GM21576 (cell line): ENCODE data around the gene USP9X.
"Not testable (repeated sequence)": the region's sequence is repeated elsewhere in the genome, so short reads cannot be mapped to it uniquely, and the experiment has no call there.

ENCODE experiments used
- ATAC-seq: cut with Tn5 transposase; IDR thresholded peaks from one replicate; pipeline ENCODE4 v1.9.1; 2021; ENCODE audit warnings: mild to moderate bottlenecking, moderate library complexity; ENCODE audit not compliant: unreplicated experiment

USP9X gene

DNA sequence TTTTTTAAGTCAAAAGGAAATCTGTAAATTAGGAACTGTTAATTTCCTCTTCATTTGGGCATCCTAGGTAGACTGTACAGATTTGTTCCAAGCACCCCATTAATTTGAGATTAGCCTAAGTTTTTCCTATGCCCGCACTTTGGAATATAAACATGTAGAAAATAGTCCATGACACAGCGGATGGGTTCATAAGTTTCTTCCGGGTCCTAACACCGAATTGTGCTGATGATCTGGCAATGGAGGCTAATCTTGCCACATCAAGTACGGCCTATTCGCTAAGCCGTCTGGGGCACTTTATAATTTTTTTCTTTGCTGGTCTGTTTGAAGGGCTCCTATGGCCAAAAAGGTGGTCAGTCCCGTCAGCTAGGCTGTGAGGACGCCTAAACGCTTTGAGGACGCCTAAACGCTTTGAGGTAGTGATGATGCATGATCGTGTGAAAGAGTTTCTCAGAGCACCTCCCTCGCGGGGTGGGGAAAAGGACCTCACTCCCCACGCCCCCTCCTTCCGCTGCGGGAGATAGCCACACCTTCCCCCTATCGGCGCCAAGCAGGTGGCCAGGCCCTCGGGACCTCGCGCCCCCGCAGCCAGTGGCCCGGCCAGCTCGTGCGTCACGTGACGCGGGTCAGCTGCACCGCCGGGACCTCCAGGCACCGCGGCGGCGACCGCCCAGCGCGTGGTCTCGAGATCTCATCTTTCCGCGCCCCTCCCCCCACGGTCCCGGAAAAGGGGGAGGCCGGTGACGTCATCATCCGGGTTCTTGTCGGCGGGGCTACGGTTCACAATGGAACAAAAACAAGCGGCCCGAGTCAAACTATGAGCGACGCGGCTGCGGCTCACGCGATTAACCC, 977 bp upstream of the USP9X start:
- ATAC-seq = peak; percentile 63

DNA sequence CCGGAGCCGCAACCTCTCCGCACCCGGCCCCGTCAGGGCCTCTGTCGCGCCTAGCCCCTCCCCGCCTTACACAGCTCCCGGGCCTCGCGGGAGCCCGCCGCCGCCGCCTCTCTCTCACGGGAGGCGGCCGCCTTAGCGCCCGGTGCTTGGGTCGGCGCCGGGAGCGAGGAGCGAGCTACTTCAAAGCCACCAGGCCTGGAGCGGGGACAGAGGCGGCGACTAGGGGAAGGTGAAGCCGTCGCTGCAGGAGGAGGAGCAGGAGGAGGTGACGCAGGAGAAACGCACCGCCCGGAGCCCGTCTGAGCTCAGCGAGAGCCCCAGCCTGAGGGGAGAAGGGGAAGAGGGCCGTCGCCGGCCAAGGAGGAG, 250 bp downstream of the USP9X start:
- peak; percentile 23 for ATAC-seq

DNA sequence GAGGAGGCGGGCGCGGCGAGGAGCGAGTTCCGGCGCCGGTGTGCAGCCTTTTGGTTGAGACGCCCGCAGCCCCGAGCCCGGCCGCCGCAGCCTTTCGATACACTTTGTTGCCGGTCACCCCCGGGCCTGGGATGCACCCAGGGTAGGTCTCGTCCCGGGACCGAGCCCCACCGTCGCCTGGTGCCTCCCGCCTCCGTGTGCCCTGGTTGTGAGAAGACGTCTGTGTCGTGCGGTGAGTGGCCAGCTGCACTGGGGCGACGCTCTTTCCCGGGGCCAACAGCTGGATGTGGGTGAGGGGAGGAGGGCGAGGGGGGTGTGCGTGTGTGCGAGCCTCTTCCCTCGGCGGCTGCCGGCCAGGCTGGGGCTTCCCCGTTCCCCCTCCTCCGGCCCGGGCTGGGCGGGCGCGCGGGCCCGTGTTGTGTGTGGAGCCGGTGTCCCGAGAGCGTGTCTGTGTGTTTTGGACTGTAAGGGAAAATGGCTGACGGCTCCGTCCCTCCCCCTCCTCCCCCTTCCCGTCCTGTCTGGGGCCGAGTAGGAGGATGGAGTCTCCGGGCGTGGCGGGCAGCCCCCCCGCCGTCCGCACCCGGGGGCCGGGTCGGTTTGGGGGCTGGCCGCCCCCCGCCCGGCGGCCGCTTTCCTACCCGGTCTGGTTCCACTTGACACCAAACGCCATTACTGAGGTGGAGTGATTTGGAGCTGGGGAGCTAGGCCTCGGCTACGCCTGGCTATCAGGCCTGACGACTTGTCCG, 807 bp downstream of the USP9X start:
- ATAC-seq = peak; percentile 5

DNA sequence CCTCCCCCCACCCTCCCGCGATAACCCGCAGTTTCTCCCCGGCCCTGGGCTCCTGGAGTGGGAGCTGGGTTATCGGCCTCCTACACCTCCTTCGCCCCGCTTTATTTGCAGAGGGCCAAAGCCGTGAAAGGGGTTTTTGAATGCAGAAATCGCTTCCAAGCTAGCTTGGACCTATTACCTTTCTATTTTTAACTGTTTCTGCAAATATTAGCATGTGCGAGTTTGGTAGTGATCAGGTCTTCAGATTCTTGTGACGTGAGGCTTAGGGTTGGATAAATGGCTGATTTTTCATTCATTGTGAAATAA, 1.3 kb downstream of the USP9X start:
- ATAC-seq = no peak

DNA sequence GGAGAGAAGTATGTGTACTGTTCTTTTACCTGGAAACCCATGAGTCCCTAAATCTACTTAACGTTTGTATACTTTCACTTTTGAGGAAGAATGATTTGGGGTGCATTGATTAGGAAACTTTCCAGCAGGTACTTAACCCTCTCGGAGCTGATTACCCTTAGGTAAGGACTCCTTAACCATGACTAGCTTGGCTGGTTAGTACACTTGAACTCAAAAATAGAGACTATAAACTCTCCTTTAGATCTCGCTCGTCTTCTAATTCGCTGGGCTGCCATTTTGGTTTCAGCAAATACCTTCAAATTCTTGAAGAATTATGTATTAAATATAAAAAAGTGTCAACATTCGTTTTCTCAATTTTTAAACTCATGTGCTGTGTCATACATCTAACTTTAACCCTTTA, 2.0 kb downstream of the USP9X start:
- ATAC-seq = no peak

DNA sequence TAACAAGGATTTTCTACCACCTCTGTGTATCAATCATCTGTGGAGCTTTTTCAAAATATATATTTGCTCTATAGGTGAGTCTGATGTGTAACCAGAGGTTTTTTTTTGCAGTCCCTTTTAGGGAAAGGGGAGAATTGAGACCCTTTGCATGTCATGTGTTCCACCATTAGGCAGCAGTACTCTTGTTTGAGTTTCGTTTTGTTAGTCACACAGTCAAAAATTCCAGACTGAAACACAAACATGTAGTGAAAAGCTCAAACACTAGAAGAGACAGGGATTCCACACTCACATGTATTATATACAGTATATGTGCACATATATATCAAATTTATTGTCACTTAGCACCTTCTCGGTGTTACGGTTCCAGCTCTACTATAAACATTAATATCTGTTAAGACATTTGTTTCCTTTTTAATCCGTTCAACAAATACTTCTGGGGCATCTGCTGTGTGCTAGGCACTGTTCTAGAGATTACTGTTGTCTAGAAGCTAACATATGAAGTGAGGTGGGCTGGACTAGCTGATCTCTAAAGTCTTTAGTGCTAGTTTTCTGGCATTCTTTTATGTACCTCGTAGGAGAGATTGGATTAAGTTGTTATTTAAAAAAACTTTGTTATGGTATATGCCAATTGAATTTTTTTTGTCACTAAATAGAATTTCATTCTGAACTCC, 5.5 kb downstream of the USP9X start:
- no peak for ATAC-seq

DNA sequence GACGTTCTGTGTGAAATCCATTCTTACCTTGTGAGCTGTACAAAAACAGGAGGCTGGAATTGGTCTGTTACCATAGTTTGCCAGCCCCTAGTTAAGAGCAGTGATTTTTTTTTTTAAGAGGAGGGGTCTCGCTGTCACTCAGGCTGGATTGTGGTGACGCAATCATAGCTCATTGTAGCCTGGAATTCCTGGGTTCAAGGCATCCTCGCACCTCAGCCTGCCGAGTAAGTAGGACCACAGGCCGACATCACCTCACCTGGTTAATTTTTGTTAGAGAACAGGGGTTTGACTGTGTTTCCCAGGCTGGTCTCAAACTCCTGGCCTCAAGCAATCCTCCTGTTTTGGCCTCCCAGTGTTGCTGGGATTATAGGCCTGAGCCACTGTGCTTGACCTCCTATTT, 7.5 kb downstream of the USP9X start:
- no peak for ATAC-seq

DNA sequence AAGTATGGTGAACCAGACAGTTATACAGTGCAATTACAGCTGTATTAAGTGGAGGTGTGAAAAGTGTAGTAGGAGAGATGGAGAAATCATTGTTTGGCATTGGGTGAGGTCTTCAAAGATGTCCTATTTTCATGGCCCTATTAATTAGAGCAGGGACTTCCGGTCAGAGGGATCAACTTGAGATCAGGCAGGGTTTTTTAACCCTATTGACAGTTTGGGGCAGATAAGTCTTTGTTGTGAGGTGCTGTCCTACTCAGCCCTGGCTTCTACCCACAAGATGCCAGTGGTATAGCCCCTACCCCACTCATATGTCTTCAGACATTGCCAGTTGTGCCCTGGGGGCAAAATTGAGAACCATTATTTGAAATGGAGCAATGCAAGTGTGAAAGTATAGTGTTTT, 9.9 kb downstream of the USP9X start:
- no peak for ATAC-seq

DNA sequence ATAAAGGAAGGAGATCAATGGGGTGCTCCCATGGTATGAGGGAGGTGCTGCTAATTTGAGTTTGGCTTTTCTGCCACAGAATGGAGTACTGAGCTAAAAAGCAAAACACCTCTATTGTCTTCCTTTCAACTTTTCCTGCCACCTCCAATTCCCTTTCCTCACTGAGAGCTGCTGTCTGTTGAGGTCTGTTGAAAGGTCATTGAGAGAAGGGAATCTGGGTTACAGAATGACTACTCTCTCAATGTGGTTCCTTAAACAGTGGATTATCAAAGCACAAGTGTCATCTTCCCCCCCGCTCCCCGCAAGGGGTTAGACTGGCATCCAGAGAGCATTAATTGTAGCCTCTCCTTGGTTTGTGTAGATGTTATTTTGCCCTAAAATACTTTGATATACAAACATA, 10.7 kb downstream of the USP9X start:
- no peak for ATAC-seq

DNA sequence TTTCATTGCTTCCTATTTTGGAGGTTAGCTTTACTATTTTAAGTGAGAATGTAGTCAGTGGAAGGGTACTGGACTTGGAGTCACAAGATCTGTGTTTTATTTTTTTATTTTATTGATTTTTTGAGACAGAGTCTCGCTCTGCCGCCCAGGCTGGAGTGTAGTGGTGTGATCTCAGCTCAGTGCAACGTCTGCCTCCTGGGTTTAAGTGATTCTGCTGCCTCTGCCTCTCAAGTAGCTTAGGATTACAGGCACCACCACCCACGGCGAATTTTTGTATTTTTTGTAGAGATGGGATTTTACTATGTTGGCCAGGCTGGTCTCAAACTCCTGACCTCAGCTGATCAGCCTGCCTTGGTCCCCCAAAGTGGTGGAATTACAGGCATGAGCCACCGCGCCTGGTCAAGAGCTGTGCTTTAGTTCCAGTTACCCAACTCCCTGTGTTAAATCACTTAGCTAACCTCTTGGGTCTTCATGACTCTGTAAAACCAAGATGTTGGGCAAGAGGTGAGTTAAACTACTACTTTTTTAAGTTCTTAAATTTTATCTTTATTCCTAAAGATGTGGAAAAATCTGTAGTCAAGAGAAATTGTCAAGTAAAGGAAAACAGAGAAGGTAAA, 11.2 kb downstream of the USP9X start:
- no peak for ATAC-seq

DNA sequence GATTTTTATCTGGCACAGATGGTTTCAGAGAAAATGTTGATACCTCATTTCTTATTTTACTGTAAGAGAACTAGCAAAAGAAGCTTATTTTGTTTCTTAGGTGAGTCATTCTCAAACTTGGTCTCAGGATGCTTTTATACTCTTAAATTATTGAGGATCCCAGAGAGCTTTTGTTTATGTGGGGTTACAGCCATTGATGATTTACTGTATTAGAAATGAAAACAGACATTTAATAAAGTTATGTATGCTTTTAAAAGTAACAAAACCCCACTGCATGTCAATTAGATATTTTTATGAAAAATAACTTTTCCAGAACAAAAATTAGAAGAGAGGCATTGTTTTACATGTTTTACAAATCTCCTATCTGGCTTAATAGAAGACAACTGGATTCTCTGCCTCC, 12.1 kb downstream of the USP9X start:
- no peak for ATAC-seq

DNA sequence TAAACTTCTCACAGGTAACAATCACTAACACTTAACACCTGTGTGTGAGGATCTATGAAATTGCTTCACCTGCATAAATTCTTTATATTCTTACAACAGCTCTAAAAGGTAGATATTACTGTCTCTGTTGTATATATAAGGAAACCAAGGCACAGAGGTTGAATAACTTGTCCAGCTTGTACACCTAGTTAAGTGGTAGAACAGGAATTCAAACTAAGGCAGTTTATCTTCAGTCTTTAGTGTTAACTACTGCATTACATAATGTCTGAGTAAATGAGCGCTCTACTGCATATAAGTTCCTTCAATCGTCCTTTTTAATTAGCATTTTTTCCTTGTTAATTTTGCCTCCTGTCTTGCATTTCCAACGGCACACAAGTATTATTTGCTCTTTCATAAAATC, 15.0 kb downstream of the USP9X start:
- no peak for ATAC-seq

DNA sequence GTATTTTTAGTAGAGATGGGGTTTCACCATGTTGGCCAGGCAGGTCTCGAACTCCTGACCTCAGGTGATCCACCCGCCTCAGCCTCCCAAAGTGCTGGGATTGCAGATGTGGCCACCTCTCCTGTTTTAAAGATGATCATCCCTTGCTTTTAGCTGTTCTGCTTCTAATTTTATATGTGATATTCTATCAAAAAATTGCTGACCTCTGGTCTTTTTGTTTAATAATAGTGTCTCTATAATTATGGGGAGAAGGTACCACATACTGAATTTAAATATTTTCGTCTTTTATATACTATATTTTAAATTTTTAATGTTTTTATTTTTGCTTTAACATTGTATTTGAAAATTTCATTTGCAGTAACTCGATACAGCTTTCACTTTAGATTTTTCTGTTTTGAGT, 15.6 kb downstream of the USP9X start:
- no peak for ATAC-seq

DNA sequence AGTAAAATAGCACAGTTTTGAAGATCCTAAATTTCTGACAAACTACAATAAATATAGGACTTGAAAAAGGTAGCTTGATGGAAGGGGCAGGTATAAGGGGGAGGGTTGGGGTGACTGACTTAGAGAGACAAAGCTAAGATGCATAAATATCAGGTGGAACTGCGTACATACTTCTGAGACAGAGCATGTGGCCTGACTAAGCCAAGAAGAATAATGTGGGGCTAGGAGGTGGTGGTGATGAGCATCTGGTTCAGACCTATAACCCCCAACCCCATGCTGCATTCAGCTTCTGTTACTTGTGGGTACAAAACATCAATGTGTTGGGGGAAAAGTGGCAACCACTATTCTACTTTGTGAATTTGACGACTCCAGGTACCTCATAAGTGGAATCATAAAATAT, 19.8 kb downstream of the USP9X start:
- no peak for ATAC-seq

DNA sequence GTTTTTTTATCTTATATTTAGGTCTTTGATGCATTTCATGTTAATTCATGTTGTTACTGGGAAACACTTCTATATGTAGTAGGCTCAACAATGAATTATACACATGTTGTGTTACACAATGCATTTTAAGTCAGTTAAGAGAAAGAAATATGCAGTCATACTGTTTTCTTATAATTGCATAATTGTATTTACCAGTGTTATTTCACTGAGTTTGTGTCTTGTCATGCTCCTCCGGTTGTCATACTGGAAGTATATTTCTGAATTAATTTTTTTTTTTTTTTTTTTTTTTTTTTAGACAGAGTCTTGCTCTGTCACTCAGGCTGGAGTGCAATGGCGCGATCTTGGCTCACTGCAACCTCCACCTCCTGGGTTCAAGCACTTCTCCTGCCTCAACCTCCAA, 21.0 kb downstream of the USP9X start:
- not testable (repeated sequence) for ATAC-seq

DNA sequence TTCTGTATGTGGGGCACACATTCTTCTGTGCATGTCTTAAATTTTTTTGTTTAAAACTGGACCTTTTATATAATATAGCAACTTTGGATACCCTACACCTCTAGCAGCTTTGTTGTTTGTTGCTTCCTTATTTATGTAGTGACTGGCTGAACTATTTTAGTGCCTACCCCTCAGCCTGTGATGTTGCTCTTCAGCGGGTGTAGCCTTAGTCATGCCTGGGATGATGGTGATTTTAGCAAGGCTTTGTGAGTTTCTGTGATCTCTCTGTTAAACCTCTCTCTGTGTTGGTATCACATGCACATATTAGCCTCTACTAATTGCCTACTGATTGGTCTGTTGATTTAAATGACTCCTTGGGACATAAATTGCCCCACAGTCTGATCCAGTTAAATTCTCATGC, 22.8 kb downstream of the USP9X start:
- no peak for ATAC-seq

DNA sequence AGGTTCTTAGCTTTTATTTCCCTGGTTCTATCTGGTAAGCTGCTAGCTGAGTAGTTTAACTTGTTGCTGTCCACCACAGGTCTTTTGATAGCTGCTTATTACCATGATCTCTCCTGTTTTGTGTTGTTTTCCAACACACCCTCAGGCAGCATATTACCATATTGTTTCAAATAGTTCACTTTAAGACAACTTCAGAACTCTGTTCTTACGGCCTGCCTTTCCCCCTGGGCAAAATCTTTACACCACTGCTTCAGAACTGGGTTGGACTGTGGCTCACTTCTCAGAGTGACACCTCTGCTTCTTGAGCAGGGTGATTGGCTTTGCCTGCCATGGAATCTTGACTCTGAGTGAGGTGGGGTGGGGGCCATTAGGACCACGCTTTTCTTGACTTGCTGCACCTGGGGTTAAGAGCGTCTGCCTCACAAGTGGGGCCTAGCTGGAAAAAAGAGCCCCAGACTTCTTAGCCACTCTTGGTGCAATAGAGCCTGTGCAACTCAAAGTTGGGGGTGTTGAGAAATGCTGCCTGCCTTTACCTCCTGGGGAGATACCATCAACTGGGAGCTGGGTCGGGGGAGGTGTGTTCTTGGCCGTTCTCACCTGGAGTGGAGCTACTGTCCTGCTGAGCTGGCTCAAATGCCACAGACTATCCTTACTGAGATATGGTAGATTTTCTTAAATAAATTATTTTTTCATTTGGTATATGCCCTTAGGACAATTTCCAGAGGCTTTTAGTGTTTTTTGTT, 23.4 kb downstream of the USP9X start:
- ATAC-seq = no peak

DNA sequence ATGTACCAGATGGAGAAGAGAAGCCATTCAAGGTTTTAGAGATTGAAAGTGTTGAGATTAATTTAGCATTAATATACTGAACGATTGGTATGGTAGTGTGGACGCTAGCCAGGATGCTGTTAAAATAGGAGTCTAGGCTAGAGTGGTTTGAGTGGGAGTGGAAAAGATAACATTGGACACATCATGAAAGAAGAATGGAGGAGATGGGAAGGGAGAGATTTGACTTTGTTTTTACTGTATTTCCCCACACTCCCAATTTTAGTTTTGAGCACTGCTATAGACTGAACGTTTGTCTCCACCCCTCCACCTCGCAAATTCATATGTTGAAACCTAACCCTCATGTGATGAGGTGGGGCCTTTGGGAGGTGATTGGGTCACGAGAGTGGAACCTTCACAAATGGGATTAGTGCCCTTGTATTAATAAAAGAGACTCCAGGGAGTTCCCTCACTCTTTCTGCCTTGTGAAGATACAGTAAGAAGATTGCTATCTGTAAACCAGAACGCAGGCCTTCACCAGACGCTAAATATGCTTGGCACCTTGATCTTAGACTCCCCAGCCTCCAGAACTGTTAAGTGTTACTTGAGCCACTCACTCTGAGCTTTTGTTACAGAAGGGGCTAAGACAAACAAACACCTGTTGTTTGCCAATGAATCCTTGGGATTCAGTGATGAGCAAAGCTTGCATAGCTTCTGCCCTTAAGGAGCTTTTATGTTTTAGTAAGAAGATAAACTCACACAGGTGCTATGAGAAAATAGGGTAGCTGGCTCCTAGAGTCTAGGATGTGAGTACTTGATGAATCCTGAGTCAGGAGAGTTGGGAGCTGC, 25.8 kb downstream of the USP9X start:
- no peak for ATAC-seq

DNA sequence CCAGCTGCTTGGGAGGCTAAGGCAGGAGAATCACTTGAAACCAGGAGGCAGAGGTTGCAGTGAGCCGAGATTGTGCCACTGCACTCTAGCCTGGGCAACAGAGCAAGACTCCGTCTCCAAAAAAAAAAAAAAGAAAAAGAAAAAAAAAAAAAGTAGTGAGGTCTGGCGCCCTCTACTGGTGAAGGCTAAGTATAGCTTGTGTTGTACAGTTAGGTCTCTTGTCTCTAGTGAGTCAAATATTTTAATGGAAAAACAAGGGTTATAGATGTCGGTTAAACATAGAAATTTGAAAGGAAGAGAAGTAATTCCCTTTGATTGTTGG, 29.8 kb downstream of the USP9X start:
- not testable (repeated sequence) for ATAC-seq

DNA sequence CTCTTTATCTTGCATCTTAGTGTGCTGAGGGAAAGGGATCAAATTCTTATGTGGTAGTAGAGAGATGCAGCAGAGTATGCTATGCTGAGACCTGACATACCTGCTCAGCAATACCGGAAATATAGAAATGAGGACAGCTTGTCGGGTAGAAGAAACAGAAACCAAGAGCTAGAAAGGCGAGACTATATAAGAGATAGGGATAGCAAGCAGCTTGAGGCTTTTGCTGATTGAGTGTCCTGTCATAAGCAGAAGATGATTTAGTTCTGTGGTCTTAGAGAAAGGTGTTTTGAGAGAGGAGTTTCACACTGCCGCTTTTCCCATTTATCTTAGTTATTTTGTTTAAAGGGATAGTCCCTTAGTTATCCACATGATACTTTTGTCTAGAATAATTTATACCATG, 31.7 kb downstream of the USP9X start:
- ATAC-seq = peak; percentile 74
